HG03175 (cell line): Measurements from ENCODE around the gene HCFC1.

Experiments used
- ATAC-seq: cut with Tn5 transposase; IDR thresholded peaks from one replicate; pipeline ENCODE4 v1.9.1; 2021; ENCODE audit warnings: mild to moderate bottlenecking, moderate library complexity; ENCODE audit not compliant: unreplicated experiment

The HCFC1 gene

GRCh38 chrX:153959649-153960048 is 12.0 kb downstream of the HCFC1 start:
- no peak for ATAC-seq

GRCh38 chrX:153958605-153959004 is 13.0 kb downstream of the HCFC1 start:
- no peak for ATAC-seq

DNA sequence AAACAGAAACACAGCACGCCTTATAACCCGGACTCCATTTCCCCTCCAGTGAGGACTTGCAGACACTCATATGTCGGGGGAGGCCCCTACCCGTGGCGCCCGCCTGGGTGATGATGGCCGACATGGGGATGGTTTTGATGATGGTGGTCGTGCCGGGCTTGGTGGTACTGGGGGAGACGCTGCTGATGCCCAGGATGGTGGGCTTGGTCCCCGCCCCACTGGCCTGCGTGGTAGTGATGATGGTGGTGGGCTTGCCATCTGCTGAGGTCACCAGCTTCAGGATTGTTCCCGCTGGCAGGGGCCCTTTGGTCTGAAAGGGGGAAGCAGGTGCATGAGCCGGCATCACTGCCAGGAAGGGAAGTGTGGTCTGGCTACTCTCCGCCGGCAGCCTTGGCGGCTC is 14.4 kb downstream of the HCFC1 start:
- ATAC-seq = no peak

- no peak for ATAC-seq
These were observed 15.3 kb downstream of the HCFC1 start for GRCh38 chrX:153956044-153956907.

- ATAC-seq = no peak
These were observed 16.3 kb downstream of the HCFC1 start for GRCh38 chrX:153955228-153955732.

DNA sequence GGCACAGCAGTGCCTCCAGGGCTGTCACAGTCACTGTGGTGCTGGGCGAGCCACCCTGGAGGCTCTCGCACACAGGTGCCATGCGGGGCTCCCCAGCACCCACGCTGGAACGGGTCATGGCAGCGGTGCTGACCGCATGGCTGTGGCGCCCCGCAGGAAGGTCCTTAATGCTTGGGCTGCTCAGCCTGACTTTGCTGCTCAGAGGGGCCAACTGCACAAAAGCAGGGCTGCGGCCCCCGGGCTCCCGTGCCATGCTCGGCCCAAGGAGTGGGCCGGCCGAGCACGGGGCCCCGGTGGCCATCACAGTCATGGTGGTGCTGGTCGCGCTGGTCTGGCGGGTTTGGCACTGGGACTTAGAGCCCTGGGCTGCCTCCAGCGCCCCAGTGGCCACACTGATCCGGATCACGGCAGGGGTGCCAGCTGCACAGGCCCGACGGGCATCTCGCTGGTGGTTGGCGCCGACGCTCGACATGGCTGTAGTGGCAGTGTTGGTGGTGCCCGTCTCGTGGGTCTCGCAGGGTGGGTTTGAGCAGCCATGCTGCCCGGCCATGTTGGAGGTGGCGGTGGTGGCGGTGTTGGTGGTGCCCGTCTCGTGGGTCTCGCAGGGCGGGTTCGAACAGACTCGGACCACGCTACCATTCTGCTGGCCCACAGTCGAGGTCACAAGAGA is 16.9 kb downstream of the HCFC1 start:
- ATAC-seq = no peak

DNA sequence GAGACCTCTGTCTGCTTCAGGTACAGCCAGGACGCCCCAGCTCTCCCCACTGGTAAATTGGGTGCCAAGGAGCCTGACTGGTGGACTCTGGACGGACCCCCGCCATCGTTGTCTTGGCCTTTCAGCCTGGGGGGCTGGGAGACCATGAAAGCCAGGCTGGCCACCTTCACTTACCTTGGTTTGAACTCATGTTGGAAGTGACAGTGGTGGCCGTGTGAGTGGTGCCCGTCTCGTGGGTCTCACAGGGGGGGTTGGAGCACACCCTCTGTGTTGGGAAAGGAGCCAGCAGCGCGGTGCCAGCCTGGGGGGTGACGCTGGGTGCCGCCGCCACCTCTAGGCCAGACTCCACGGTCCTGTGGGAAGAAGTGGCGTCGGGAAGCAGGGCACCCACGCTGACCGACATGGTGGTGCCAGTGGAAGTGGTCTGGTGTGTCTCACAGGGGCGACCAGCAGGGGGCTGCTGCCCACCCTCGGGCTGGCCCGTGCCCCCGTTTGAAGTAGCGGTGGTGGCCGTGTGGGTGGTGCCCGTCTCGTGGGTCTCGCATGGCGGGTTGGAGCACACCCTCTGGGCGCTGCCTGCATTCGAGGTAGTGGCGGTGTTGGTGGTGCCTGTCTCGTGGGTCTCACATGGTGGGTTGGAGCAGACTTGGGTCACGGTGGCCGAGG is 17.6 kb downstream of the HCFC1 start:
- peak; percentile 12 for ATAC-seq

DNA sequence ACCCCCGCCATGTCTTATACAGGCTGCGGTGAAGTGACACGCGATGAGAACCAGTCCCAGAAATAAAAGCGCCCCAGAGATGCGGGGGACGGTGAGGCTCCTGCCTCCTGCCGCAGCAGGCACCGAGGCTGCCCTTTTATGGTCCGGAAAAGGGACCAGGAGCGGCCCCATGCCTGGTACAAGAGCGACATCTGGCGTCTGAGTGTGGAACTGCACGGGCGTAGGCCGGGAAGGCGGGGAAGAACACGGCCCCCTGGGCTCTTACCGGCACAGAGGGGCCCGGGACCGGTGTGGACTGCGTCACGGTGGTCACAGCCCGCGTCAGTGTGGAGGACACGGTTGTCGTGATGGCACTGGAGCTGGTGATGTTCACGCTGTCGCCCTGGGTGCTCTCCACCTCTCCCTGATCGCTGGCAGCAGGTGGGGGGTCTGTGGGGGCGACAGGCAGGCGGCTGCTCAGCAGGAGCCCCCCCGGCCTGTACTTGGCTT is 18.2 kb downstream of the HCFC1 start:
- ATAC-seq = peak; percentile 52

DNA sequence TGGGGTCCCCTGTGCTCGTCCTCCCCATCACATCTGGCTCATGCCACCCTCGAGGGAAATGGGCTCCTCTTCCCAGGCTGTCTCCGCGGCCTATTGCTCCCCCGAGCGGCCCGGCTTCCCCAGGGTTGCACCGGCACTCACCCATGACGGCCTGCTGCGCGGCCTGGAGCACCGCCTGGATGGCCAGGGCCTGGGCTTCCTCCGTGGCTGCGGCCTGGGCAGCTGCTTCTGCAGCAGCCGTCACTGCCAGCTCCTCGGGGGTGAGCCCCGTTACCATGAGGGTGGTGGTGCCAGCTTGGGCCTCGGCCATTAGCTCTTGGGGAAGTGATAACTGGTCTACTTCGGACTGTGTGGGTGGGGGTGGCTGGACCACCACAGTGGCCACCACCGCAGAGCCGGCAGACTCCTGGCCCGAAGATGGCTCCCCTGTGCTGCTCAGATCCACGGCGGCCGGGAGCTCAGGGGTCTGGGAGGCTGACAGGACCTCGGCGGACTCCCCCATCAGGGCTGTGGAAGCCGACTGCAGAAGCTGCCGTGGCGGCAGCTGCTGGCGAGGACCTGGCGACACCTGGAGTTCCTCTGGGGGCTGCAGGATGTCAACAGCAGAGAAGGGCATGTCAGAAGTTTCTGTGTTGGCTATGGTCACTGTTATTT is 19.1 kb downstream of the HCFC1 start:
- ATAC-seq = no peak

DNA sequence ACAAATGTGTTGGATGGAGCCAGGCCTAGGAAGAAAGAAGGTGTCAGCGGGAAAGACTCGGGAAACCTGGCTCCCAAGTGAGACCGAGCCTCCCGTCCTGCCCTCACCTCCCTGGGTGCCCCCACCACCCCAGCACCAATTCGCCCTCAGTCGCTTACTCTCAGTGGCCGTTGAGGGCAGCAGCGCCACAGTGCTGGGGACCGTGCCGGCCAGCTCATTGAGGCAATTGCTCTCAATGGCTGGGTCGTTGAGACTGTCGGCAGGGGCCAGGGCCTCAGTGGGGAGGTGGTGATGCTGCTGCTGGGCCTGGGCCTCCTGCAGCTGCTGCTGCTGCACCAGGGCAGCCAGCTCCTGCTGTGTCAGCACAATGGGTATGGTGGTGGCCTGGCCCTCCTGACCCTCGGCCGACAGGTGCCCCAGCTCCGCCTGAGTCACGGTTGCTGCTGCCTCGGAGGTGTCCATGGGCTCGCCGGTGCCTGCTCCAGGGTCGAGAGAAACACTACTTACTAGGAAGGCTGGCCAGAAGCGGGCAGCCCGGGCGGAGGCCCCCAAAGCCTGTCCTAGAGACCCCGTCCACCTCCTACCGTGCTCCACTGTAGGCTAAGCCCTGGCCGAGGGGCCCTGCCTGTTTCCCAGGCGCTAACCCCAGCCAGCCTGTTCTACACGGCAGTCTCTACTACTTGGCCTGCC is 19.8 kb downstream of the HCFC1 start:
- no peak for ATAC-seq

GRCh38 chrX:153950127-153950526 is 21.5 kb downstream of the HCFC1 start:
- ATAC-seq = no peak

GRCh38 chrX:153948847-153949805 is 22.5 kb downstream of the HCFC1 start:
- ATAC-seq = no peak

GRCh38 chrX:153948002-153948466 is 23.6 kb downstream of the HCFC1 start:
- no peak for ATAC-seq

DNA sequence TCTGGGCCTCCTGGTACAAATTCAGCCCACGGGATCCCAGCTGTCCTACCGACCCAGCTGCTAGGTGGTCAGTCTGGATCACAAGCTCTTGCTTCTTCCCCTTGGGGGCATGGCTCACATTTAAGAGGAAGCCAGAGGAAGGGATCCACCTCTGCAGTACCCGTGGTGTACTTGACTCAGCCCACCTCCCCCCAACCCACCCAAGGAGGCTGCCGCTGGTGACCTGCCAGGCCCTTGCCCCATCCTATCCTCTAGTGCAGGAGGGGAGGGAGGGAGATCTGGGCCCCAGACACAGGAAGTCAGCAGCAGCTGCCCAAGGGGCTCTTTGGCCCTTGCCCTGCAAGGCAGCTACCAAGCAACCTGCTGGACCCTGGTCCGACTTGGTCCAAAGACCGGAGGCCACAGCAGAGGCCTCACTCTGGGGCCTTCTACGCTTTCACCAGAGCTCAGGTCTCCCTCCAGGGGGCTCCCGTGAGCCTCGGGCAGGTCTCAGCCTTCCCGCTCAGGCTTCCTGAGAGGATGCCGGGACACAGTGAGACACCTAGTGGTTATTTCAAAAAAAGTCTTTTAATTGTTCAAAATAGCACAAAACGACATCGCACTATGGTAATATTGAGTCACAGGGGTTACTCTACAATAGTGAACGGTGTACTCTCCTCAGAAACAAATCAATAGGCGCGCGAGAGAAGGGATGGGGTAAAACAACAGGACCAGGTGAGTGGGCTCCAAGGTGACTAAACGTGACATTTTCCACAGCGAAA is 24.4 kb downstream of the HCFC1 start:
- ATAC-seq = peak; percentile 75

- ATAC-seq = no peak
These were observed 25.4 kb downstream of the HCFC1 start for GRCh38 chrX:153945956-153946943.

DNA sequence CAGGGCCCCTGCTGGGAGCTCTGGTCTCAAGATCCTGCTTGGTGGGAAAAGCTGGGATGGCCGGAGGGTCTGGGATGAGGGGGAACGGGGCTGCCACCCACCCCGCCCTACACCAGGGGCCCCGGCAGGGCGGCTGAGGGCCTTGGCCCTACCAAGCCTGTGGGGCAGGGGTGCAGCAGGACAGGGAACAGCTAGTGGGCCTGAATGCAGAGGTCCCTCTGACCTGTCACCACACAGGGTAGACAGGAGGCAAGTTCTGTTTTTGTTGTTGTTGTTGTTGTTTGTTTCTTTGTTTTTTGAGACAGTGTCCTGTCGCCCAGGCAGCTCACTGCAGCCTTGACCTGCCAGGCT is 26.8 kb downstream of the HCFC1 start:
- no peak for ATAC-seq

DNA sequence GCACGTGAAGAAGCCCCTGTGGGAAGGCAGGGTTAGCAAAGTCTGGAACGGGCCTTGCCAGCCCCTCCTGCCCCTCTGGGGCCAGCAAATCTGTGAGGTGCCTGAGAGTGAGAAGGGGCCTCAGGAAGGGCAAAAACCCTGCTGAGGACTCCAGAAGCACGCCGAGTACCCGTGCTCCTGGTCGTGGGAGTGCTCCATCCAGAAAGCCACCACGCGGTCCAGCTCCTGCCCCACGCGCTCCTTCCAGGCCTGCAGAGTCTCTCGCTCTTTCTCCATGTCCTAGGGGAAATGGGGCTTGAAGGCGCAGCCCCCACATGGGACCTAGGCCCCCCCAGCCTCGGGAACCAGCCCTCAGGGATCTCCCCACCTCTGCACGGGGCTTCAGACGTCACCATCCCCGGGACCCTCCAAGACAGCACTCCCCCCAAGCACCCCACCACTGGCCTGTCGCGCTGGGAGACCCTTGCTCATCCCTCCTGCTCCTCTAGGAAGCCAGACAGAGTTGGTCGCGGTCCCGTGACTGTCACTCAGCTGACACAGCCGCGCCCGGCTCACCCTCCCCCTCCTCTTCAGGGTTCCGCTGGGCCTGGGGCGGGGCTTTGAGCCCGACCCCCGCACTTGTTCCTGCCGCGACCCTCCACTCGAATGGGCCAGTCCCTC is 27.3 kb downstream of the HCFC1 start, which contains the start of gene RENBP:
Gene RENBP (minus strand): TSS at position 504 of the 660 bp plus-strand sequence. CDS start 33 bp downstream, at position 471.
- ATAC-seq = no peak
